HepG2 (cell line): ENCODE data around the gene KRTAP5-10. TPM values are rescaled to one million over a fixed set of nuclear protein-coding genes. Genes with fewer than 3 reads are reported as not detected.

Experiments used
- ATAC-seq: fragments of 200-7000 bp; cut with Tn5 transposase; 3 replicates; pipeline ENCODE4 v1.9.1; 2020; ENCODE audit warnings: mild to moderate bottlenecking, moderate library complexity
- BruUV-seq: library from RNA; stranded (reverse); fragments of 400-500 nt; replicated peaks from 2 replicates; lab custom pipeline; 2021; lab: Mats Ljungman, UMichigan
- CTCF ChIA-PET: fragments of 300-600 bp; formaldehyde crosslinking; extraction: SDS; loops from one replicate; lab custom pipeline; 2021; ENCODE audit warnings: low total read pairs, inconsistent platforms, low intra/inter-chr PET ratio; lab: Yijun Ruan, JAX
- POLR2A ChIA-PET: fragments of 350-600 bp; sonication (Branson Sonifier 250); formaldehyde crosslinking; loops from one replicate; lab custom pipeline; 2020; ENCODE audit warnings: antibody characterized with exemption, inconsistent platforms; lab: Yijun Ruan, JAX
- DNase-seq: peaks from one replicate; pipeline ENCODE4 v3.0.0-alpha.2; 2015; ENCODE audit warnings: low spot score
- FAIRE-seq: peaks from 3 replicates; lab custom pipeline; 2011; peaks lifted over from hg19 to GRCh38; lab: Jason Lieb, UNC
- H2AFZ ChIP-seq: one replicate; pipeline ENCODE4 v1.6.1; 2011; ENCODE audit warnings: low read length, inconsistent platforms
- H3K27ac ChIP-seq: fragments of 300-600 bp; 3 replicates; pipeline ENCODE4 v1.8.0; 2011; ENCODE audit warnings: mixed run types, mild to moderate bottlenecking, mixed read lengths, low read length, inconsistent platforms; ENCODE audit not compliant: insufficient read depth; ENCODE audit errors: extremely low read length
- H3K27me3 ChIP-seq, 2 experiments: fragments of 200-600 bp in 1 of 2; 2 replicates in 1 of 2; 3 replicates in 1 of 2; pipeline versions ENCODE4 v1.6.0 to v1.8.0; 2011; ENCODE audit warnings: low read length in 2 of 2, mild to moderate bottlenecking in 2 of 2, moderate library complexity in 2 of 2, inconsistent platforms in 1 of 2; ENCODE audit not compliant: insufficient read depth in 2 of 2, control insufficient read depth in 1 of 2
- H3K36me3 ChIP-seq, 2 experiments: fragments of 200-600 bp in 1 of 2; replicated peaks in 1 of 2; 2 replicates in 1 of 2; 3 replicates in 1 of 2; pipeline versions ENCODE4 v1.5.1 to v1.8.0; 2011; ENCODE audit warnings: low read length in 2 of 2, inconsistent platforms in 1 of 2; ENCODE audit not compliant: insufficient read depth in 2 of 2, control insufficient read depth in 1 of 2
- H3K4me1 ChIP-seq: 2 replicates; pipeline ENCODE4 v1.5.1; 2012; ENCODE audit warnings: low read length, inconsistent platforms; ENCODE audit not compliant: insufficient read depth
- H3K4me2 ChIP-seq: 2 replicates; pipeline ENCODE4 v1.6.0; 2011; ENCODE audit warnings: low read depth, low read length, inconsistent platforms
- H3K4me3 ChIP-seq, 3 experiments: fragments of 200-600 bp in 1 of 3; sonication (generic), shearing (Covaris generic) in 1 of 3; replicated peaks in 1 of 3; 2 replicates each; pipeline ENCODE4 v1.5.1; 2011 to 2016; ENCODE audit warnings: low read length in 3 of 3, inconsistent platforms in 2 of 3, low read depth in 2 of 3, mild to moderate bottlenecking in 2 of 3, control low read depth in 1 of 3, mixed read lengths in 1 of 3; ENCODE audit not compliant: insufficient read depth in 1 of 3
- H3K79me2 ChIP-seq: one replicate; pipeline ENCODE4 v1.6.1; 2011; ENCODE audit warnings: low read length, inconsistent platforms; ENCODE audit not compliant: insufficient read depth
- H3K9ac ChIP-seq: 2 replicates; pipeline ENCODE4 v1.6.0; 2011; ENCODE audit warnings: mild to moderate bottlenecking, low read depth, low read length, inconsistent platforms; ENCODE audit not compliant: insufficient read depth
- H3K9me3 ChIP-seq: 2 replicates; pipeline ENCODE4 v1.5.1; 2012; ENCODE audit warnings: mild to moderate bottlenecking, low read length
- H4K20me1 ChIP-seq: 2 replicates; pipeline ENCODE4 v1.6.0; 2011; ENCODE audit warnings: inconsistent platforms, mild to moderate bottlenecking, low read length, moderate library complexity; ENCODE audit not compliant: insufficient read depth
- CBX1 ChIP-seq: IDR thresholded peaks from one replicate; pipeline ENCODE4 v1.6.1; 2016; ENCODE audit warnings: antibody characterized with exemption, low read depth
- CCAR2 ChIP-seq: fragments of 200-400 bp; formaldehyde crosslinking; optimal IDR thresholded peaks from 2 replicates; pipeline ENCODE3; 2018; ENCODE audit warnings: low read depth, mild to moderate bottlenecking, low read length, moderate library complexity
- DNMT3B ChIP-seq: conservative IDR thresholded peaks from 2 replicates; pipeline ENCODE4 v1.6.1; 2016; ENCODE audit warnings: missing biosample characterization, control low read depth
- FOXM1 ChIP-seq: sonication (generic); formaldehyde crosslinking; IDR thresholded peaks from 2 replicates; pipeline ENCODE4 v1.5.0; 2020; ENCODE audit warnings: missing genetic modification reagents
- HNF4G ChIP-seq, 2 experiments: sonication (generic) in 1 of 2; formaldehyde crosslinking in 1 of 2; IDR thresholded peaks; 2 replicates each; pipeline versions ENCODE4 v1.4.0 to v1.6.1; 2011 to 2020; ENCODE audit warnings: borderline replicate concordance in 2 of 2, low read depth in 2 of 2, mild to moderate bottlenecking in 2 of 2, low read length in 1 of 2, missing genetic modification reagents in 1 of 2, moderate library complexity in 1 of 2
- MXI1 ChIP-seq: IDR thresholded peaks from 3 replicates; pipeline ENCODE4 v1.6.1; 2012; ENCODE audit warnings: low read depth, low read length, inconsistent platforms, borderline replicate concordance
- PAF1 ChIP-seq: IDR thresholded peaks from 2 replicates; pipeline ENCODE4 v1.6.1; 2016; ENCODE audit warnings: missing genetic modification reagents, missing compliant biosample characterization
- PRMT3 ChIP-seq: sonication (generic); formaldehyde crosslinking; IDR thresholded peaks from 2 replicates; pipeline ENCODE4 v1.8.1; 2022; ENCODE audit warnings: low read depth, mild to moderate bottlenecking, moderate library complexity, missing genetic modification reagents, borderline replicate concordance
- ZBTB21 ChIP-seq: sonication (generic); formaldehyde crosslinking; IDR thresholded peaks from 2 replicates; pipeline ENCODE4 v1.4.0; 2020; ENCODE audit warnings: missing genetic modification reagents
- ZC3H4 ChIP-seq: sonication (generic); formaldehyde crosslinking; IDR thresholded peaks from 2 replicates; pipeline ENCODE4 v1.4.0; 2020; ENCODE audit warnings: missing genetic modification reagents, borderline replicate concordance
- ZNF230 ChIP-seq: sonication (generic); formaldehyde crosslinking; IDR thresholded peaks from 2 replicates; pipeline ENCODE4 v1.4.0; 2020; ENCODE audit warnings: mild to moderate bottlenecking, missing genetic modification reagents
- ZNF274 ChIP-seq: sonication (generic); formaldehyde crosslinking; IDR thresholded peaks from 2 replicates; pipeline ENCODE4 v1.5.1; 2020; ENCODE audit warnings: mild to moderate bottlenecking, missing genetic modification reagents
- ZNF546 ChIP-seq: sonication (generic); formaldehyde crosslinking; conservative IDR thresholded peaks from 2 replicates; pipeline ENCODE4 v1.8.1; 2023; ENCODE audit warnings: mild to moderate bottlenecking, missing genetic modification reagents
- ZNF567 ChIP-seq: sonication (generic); formaldehyde crosslinking; IDR thresholded peaks from 2 replicates; pipeline ENCODE4 v1.8.1; 2023; ENCODE audit warnings: mild to moderate bottlenecking, missing genetic modification reagents, borderline replicate concordance
- ZNF577 ChIP-seq: sonication (generic); formaldehyde crosslinking; IDR thresholded peaks from 2 replicates; pipeline ENCODE4 v1.4.0; 2020; ENCODE audit warnings: mild to moderate bottlenecking, low read depth, missing genetic modification reagents, borderline replicate concordance
- ZNF597 ChIP-seq: sonication (generic); formaldehyde crosslinking; IDR thresholded peaks from 2 replicates; pipeline ENCODE4 v1.5.0; 2020; ENCODE audit warnings: missing genetic modification reagents
- ZSCAN31 ChIP-seq: sonication (generic); formaldehyde crosslinking; IDR thresholded peaks from 2 replicates; pipeline ENCODE4 v1.5.0; 2020; ENCODE audit warnings: low read depth, mild to moderate bottlenecking, missing genetic modification reagents
- WGBS: methylation state at CpG from one replicate; pipeline ENCODE4 v1.1.6; 2017; ENCODE audit warnings: low lambda C conversion rate; 5-methylcytosine and 5-hydroxymethylcytosine counted together
- in situ Hi-C: cut with HindIII; loops from 2 replicates; pipeline ENCODE4 v1.10.0; 2017; ENCODE audit warnings: low pct_unique_long_range_greater_than_20kb; ENCODE audit not compliant: extremely low pct_ligation_motif_present
- intact Hi-C: fragments of 100-400 bp; cut with micrococcal nuclease; formaldehyde crosslinking; loops from one replicate; pipeline ENCODE4 v1.10.0; 2022; ENCODE audit not compliant: unreplicated experiment
- polyA plus RNA-seq, 8 experiments: library from polyadenylated mRNA; depleted of rRNA in 3 of 8; stranded (reverse) in 7 of 8; unstranded in 1 of 8; fragments of >200 nt; fragmentation: Illumina TruSeq in 4 of 8; extraction: Trizol in 4 of 8; gene quantifications; 2 replicates each; pipeline versions ENCODE4 v1.2.1 to v1.2.3, GENCODE V29; 2011 to 2016; ENCODE audit warnings: low read depth in 4 of 8, missing spikeins in 1 of 8, mixed read lengths in 1 of 8; ENCODE audit not compliant: insufficient read depth in 1 of 8
- total RNA-seq, 5 experiments: library from RNA; depleted of rRNA; stranded (reverse); fragments of >200 nt; fragmentation: Illumina TruSeq; extraction: Trizol; gene quantifications; 2 replicates each; pipeline ENCODE4 v1.2.3, GENCODE V29; 2016; ENCODE audit warnings: low read depth in 1 of 5

KRTAP5-10 gene
- total and polyA plus RNA-seq, 2 of the 13 experiments (the other 11 are each of a cell fraction or from before 2014, with no cell fraction given): not detected

- WGBS: 58% methylated on average over 9 of the region's 10 CpGs
- ChIA-PET POLR2A (no interaction called here), CTCF (no interaction called here)
- no peak for FAIRE-seq
- Histone ChIP-seq H3K4me3 (no peak overlapping the region), H3K27ac (no peak overlapping the region), H4K20me1 (no peaks in the 10 kb centered on the region), H3K9ac (no peak overlapping the region), H3K4me2 (no peak overlapping the region), H3K36me3 (no peaks in the 10 kb centered on the region), H3K4me1 (peaks cover 2% of the 10 kb centered on the region), H3K9me3 (no peaks in the 10 kb centered on the region), H2AFZ (no peak overlapping the region), H3K79me2 (no peaks in the 10 kb centered on the region), H3K27me3 (0 out of 5 replicates have a peak, but pooled peaks cover 0 to 1% of the 10 kb centered on the region in 2 experiments)
- intact Hi-C loops: no loop called here
- ATAC-seq: no peak
- no peak for TF ChIP-seq ZSCAN31 (CRISPR knock-in tag)
- TF ChIP-seq ZC3H4 (CRISPR knock-in tag): no peak
- TF ChIP-seq ZNF567 (CRISPR knock-in tag): no peak
- TF ChIP-seq ZNF597: no peak
- TF ChIP-seq ZBTB21: no peak
- TF ChIP-seq ZNF230: no peak
- TF ChIP-seq HNF4G (IDR thresholded peaks at IDR 0.05; ENCODE audit: borderline replicate concordance, low read depth, low read length): no peak
- TF ChIP-seq HNF4G (CRISPR knock-in tag; IDR thresholded peaks at IDR 0.05; ENCODE audit: borderline replicate concordance, low read depth): no peak
- TF ChIP-seq PAF1 (CRISPR knock-in tag): no peak
- no peak for TF ChIP-seq MXI1
- TF ChIP-seq ZNF274 (CRISPR knock-in tag): no peak
- no peak for TF ChIP-seq ZNF546 (CRISPR knock-in tag)
- no peak for TF ChIP-seq CBX1
- no peak for TF ChIP-seq PRMT3 (CRISPR knock-in tag)
- TF ChIP-seq DNMT3B (CRISPR knock-in tag): no peak
- TF ChIP-seq CCAR2: no peak
- no peak for TF ChIP-seq FOXM1 (CRISPR knock-in tag)
- no peak for TF ChIP-seq ZNF577
- BruUV-seq: no TSS peak
- in situ Hi-C loops: no loop called here
- DNase-seq: no peak
Observed at GRCh38 chr11:71519546-71519945, 45.8 kb upstream of the KRTAP5-10 start.
